ENCODE data around the gene AKAP12.
A peak's percentile ranks its signal among the peaks of the same experiment; 100 is the strongest.

AKAP12 gene

GRCh38 chr6:151390851-151391470 lies 151.2 kb downstream of the AKAP12 start:
- peak overlapping the region; percentile 99 for H3K27ac ChIP-seq
- H3K9me3 ChIP-seq (ENCODE audit: low read depth, low read length), result no peaks in the 10 kb centered on the region
- H3K36me3 ChIP-seq (ENCODE audit: insufficient read depth, low read length), result peaks cover 36% of the 10 kb centered on the region
- H3K4me3 ChIP-seq, result peak overlapping the region; percentile 98
- TF ChIP-seq EZH2 (IDR thresholded peaks at IDR 0.05), result no peak
- no peak for TF ChIP-seq FOXP2 (optimal IDR thresholded peaks at IDR 0.05; ENCODE audit: control extremely low read depth, extremely low read length, insufficient read depth)
- TF ChIP-seq POLR2AphosphoS5 (IDR thresholded peaks at IDR 0.05; ENCODE audit: borderline replicate concordance, low read depth, low read length), result peak; percentile 52
- peak overlapping the region; percentile 98 for H3K9ac ChIP-seq (ENCODE audit: insufficient read length)
- DNase-seq (ENCODE audit: low read depth, low spot score), result no peak

DNA sequence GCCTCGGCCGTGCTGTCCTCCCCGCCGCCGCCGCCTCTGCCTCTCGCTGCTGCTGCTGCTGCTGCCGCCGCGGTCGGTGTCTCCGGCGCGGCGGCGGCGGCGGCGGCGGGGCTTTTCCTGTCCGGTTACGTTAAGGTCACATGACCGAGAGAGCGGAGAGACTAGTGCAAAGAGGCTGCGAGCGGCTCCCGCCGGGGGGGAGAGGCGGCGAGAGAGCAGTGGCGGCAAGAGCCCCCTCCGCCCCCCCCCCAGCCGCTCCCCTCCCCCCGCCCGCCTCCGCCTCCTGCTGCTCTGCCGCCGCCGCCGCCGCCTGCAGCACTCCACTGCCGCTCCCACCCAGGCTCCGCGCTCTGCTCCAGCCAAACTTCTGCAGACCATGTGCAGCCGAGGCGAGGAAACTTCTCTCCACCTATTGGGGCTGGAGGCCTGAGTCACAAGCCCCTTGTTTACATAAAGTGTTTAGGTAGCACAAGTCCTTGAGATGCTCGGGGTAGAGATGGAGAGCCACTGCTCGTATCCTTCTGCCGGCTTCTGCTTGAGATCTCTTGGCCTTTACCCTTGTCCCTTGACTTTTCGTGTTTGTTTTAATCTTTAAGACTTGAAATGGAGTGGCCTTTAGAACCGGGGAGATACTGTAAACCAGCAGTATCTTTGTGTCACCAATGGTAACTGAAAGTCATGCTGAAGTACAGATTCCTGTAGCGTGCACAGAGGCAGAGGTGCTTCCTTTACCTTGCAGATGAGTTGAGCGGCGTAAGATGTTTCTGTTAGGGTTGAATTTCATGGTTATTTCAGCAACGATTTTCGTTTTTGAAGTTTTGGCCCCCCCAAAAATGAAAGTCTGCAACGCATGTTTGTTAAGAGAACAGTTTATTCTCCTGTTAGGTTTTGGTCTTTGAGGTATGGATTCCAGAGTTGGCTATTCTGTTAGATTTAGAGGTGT lies 152.0 kb downstream of the AKAP12 start, which contains the start of gene ZBTB2:
TSS of gene ZBTB2 (minus strand) at position 89 of the 943 bp plus-strand sequence. CDS start 17,922 bp downstream, outside the sequence.
- Histone ChIP-seq H3K27ac (peak within 1 kb of the TSS; percentile 99), H3K9me3 (ENCODE audit: low read depth, low read length) (no peaks in the 10 kb centered on the region), H3K36me3 (ENCODE audit: insufficient read depth, low read length) (peaks cover 36% of the 10 kb centered on the region), H3K9ac (ENCODE audit: insufficient read length) (peak within 1 kb of the TSS; percentile 98), H3K4me3 (peak within 1 kb of the TSS; percentile 98)
- TF ChIP-seq FOXP2 (optimal IDR thresholded peaks at IDR 0.05; ENCODE audit: control extremely low read depth, extremely low read length, insufficient read depth) (no peak), POLR2AphosphoS5 (IDR thresholded peaks at IDR 0.05; ENCODE audit: borderline replicate concordance, low read depth, low read length) (peak; percentile 80), EZH2 (IDR thresholded peaks at IDR 0.05) (no peak)
- peak; percentile 40 for DNase-seq (ENCODE audit: low read depth, low spot score)

- H3K9ac ChIP-seq (ENCODE audit: insufficient read length), result peak overlapping the region; percentile 83
- no peaks in the 10 kb centered on the region for H3K9me3 ChIP-seq (ENCODE audit: low read depth, low read length)
- peak overlapping the region; percentile 98 for H3K4me3 ChIP-seq
- H3K36me3 ChIP-seq (ENCODE audit: insufficient read depth, low read length), result peaks cover 34% of the 10 kb centered on the region
- TF ChIP-seq EZH2 (IDR thresholded peaks at IDR 0.05) (no peak), FOXP2 (optimal IDR thresholded peaks at IDR 0.05; ENCODE audit: control extremely low read depth, extremely low read length, insufficient read depth) (no peak), POLR2AphosphoS5 (IDR thresholded peaks at IDR 0.05; ENCODE audit: borderline replicate concordance, low read depth, low read length) (no peak)
- H3K27ac ChIP-seq, result peak overlapping the region; percentile 85
- no peak for DNase-seq (ENCODE audit: low read depth, low spot score)
Measured at GRCh38 chr6:151392427-151392826, 152.7 kb downstream of the AKAP12 start.

DNA sequence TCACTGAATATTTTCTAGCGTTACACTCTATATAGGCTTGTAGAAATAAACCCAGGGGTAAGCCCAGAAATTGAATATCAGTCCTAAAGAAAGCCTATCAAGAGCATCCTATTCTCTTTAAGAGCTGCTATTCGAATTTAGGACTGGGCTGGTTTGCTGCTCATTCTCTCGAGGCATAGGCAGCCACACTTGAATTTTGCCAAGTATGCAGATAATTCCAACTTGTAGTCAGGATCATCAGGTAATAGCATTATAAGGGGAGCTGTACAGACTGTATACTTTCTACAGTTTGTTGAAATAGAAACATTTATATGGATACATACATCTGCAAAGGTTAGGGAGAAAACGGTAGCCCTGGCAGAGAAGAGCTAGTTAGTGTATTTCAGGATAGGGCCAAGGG lies 153.6 kb downstream of the AKAP12 start:
- peak overlapping the region; percentile 83 for H3K9ac ChIP-seq (ENCODE audit: insufficient read length)
- H3K27ac ChIP-seq, result peak overlapping the region; percentile 85
- no peak for DNase-seq (ENCODE audit: low read depth, low spot score)
- peak overlapping the region; percentile 98 for H3K4me3 ChIP-seq
- TF ChIP-seq EZH2 (IDR thresholded peaks at IDR 0.05), result no peak
- no peak for TF ChIP-seq FOXP2 (optimal IDR thresholded peaks at IDR 0.05; ENCODE audit: control extremely low read depth, extremely low read length, insufficient read depth)
- TF ChIP-seq POLR2AphosphoS5 (IDR thresholded peaks at IDR 0.05; ENCODE audit: borderline replicate concordance, low read depth, low read length), result no peak
- H3K36me3 ChIP-seq (ENCODE audit: insufficient read depth, low read length), result peaks cover 34% of the 10 kb centered on the region
- H3K9me3 ChIP-seq (ENCODE audit: low read depth, low read length), result no peaks in the 10 kb centered on the region

GRCh38 chr6:151399679-151400078 lies 159.9 kb downstream of the AKAP12 start:
- 0 out of 2 replicates have a peak overlapping the region, but pooled peaks have one; percentile 12 for H3K27ac ChIP-seq
- no peak for DNase-seq (ENCODE audit: low read depth, low spot score)
- H3K9me3 ChIP-seq (ENCODE audit: low read depth, low read length), result no peaks in the 10 kb centered on the region
- H3K4me3 ChIP-seq, result no peak overlapping the region
- H3K9ac ChIP-seq (ENCODE audit: insufficient read length), result no peak overlapping the region
- H3K36me3 ChIP-seq (ENCODE audit: insufficient read depth, low read length), result peaks cover 60% of the 10 kb centered on the region
- no peak for TF ChIP-seq FOXP2 (optimal IDR thresholded peaks at IDR 0.05; ENCODE audit: control extremely low read depth, extremely low read length, insufficient read depth)

- DNase-seq (ENCODE audit: low read depth, low spot score), result no peak
- H3K4me3 ChIP-seq, result no peak overlapping the region
- TF ChIP-seq EZH2 (IDR thresholded peaks at IDR 0.05), result no peak
- no peak for TF ChIP-seq FOXP2 (optimal IDR thresholded peaks at IDR 0.05; ENCODE audit: control extremely low read depth, extremely low read length, insufficient read depth)
- TF ChIP-seq POLR2AphosphoS5 (IDR thresholded peaks at IDR 0.05; ENCODE audit: borderline replicate concordance, low read depth, low read length), result no peak
- H3K9ac ChIP-seq (ENCODE audit: insufficient read length), result no peak overlapping the region
- peaks cover 63% of the 10 kb centered on the region for H3K36me3 ChIP-seq (ENCODE audit: insufficient read depth, low read length)
- no peaks in the 10 kb centered on the region for H3K9me3 ChIP-seq (ENCODE audit: low read depth, low read length)
- H3K27ac ChIP-seq, result no peak overlapping the region
Measured at GRCh38 chr6:151400473-151400872, 160.7 kb downstream of the AKAP12 start.

DNA sequence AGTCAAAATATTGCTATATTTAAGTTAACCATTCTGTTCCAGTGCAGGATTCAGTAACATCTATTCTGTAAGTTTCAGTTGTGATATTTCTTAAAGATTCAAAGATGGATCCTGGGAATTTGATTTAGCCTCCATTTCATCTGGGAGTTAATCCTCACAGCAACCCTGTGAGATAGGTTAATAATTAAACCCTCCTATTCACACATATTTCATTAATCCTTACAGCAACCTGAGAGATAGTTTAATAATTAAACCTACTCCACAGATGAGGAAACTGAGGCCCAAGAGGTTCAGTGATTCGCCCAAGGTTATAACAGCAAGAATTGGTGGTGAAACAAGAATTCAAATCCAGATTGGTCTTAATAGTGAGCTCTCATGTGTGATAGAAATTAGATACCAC lies 162.5 kb downstream of the AKAP12 start:
- peaks cover 77% of the 10 kb centered on the region for H3K36me3 ChIP-seq (ENCODE audit: insufficient read depth, low read length)
- no peak overlapping the region for H3K4me3 ChIP-seq
- H3K9ac ChIP-seq (ENCODE audit: insufficient read length), result no peak overlapping the region
- DNase-seq (ENCODE audit: low read depth, low spot score), result no peak
- H3K9me3 ChIP-seq (ENCODE audit: low read depth, low read length), result no peaks in the 10 kb centered on the region
- TF ChIP-seq EZH2 (IDR thresholded peaks at IDR 0.05), result no peak
- no peak for TF ChIP-seq POLR2AphosphoS5 (IDR thresholded peaks at IDR 0.05; ENCODE audit: borderline replicate concordance, low read depth, low read length)
- H3K27ac ChIP-seq, result peak overlapping the region; percentile 68

DNA sequence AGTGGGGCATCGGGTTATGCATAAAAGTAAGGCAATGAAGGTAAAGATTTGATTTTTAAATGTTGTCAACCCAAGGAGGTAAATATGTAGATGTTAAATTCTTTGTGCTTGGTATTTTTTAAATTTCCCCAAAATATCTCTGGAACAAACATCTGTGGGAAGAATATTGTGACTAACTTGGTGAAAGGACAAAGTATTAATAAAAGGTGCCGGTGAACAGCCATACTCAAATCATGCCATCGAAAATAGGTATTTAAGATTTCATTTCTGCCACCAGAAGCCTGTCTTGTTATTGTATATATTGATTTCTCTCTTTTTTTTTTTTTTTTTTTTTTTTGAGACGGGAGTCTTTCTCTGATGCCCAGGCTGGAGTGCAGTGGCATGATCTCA lies 164.1 kb downstream of the AKAP12 start:
- Histone ChIP-seq H3K27ac (no peak overlapping the region), H3K4me3 (no peak overlapping the region), H3K36me3 (ENCODE audit: insufficient read depth, low read length) (peaks cover 76% of the 10 kb centered on the region), H3K9ac (ENCODE audit: insufficient read length) (no peak overlapping the region), H3K9me3 (ENCODE audit: low read depth, low read length) (no peaks in the 10 kb centered on the region)
- no peak for DNase-seq (ENCODE audit: low read depth, low spot score)
- TF ChIP-seq EZH2 (IDR thresholded peaks at IDR 0.05) (no peak), FOXP2 (optimal IDR thresholded peaks at IDR 0.05; ENCODE audit: control extremely low read depth, extremely low read length, insufficient read depth) (no peak), POLR2AphosphoS5 (IDR thresholded peaks at IDR 0.05; ENCODE audit: borderline replicate concordance, low read depth, low read length) (no peak)

Measured in SK-N-MC (cell line).